Trophoblast cell (in vitro differentiated cells and primary cell): Measurements from ENCODE around the gene KANSL1L.

ENCODE experiments used
- DNase-seq, 2 donors: peaks; one replicate each; pipeline ENCODE4 v3.0.0-alpha.2; 2016
- H2AFZ ChIP-seq: 2 replicates; pipeline ENCODE4 v1.6.1; 2013; ENCODE audit warnings: low read length, moderate library complexity, mild to moderate bottlenecking; ENCODE audit not compliant: insufficient read depth, poor library complexity
- H2AK5ac ChIP-seq: 2 replicates; pipeline ENCODE4 v1.6.1; 2013; ENCODE audit warnings: mild to moderate bottlenecking, low read length
- H2BK120ac ChIP-seq: 2 replicates; pipeline ENCODE4 v1.6.1; 2013; ENCODE audit warnings: low read length, mild to moderate bottlenecking, moderate library complexity; ENCODE audit not compliant: insufficient read depth, poor library complexity
- H2BK12ac ChIP-seq: 2 replicates; pipeline ENCODE4 v1.6.1; 2013; ENCODE audit warnings: mild to moderate bottlenecking, low read length, moderate library complexity
- H2BK5ac ChIP-seq: 2 replicates; pipeline ENCODE4 v1.6.1; 2013; ENCODE audit warnings: low read length, low read depth, moderate library complexity, mild to moderate bottlenecking; ENCODE audit not compliant: poor library complexity
- H3K14ac ChIP-seq: 2 replicates; pipeline ENCODE4 v1.6.1; 2013; ENCODE audit warnings: mild to moderate bottlenecking, low read length
- H3K18ac ChIP-seq: 2 replicates; pipeline ENCODE4 v1.6.1; 2013; ENCODE audit warnings: mild to moderate bottlenecking, low read length
- H3K23ac ChIP-seq: 2 replicates; pipeline ENCODE4 v1.6.1; 2013; ENCODE audit warnings: low read length
- H3K27ac ChIP-seq: 2 replicates; pipeline ENCODE4 v1.5.1; 2013; ENCODE audit warnings: low read depth, mild to moderate bottlenecking, inconsistent platforms, low read length, moderate library complexity
- H3K27me3 ChIP-seq: 2 replicates; pipeline ENCODE4 v1.6.1; 2013; ENCODE audit warnings: inconsistent platforms, mild to moderate bottlenecking, low read length, moderate library complexity; ENCODE audit not compliant: insufficient read depth
- H3K36me3 ChIP-seq, 2 experiments: 1 replicate in 1 of 2; 2 replicates in 1 of 2; pipeline ENCODE4 v1.6.1; 2013; ENCODE audit warnings: low read length in 2 of 2, mild to moderate bottlenecking in 2 of 2, moderate library complexity in 1 of 2; ENCODE audit not compliant: insufficient read depth in 2 of 2, control insufficient read depth in 1 of 2
- H3K4ac ChIP-seq: 2 replicates; pipeline ENCODE4 v1.6.1; 2013; ENCODE audit warnings: low read depth, mild to moderate bottlenecking, low read length, moderate library complexity
- H3K4me1 ChIP-seq, 2 experiments: 1 replicate in 1 of 2; 2 replicates in 1 of 2; pipeline ENCODE4 v1.6.1; 2013; ENCODE audit warnings: low read length in 2 of 2, mild to moderate bottlenecking in 2 of 2, moderate library complexity in 1 of 2; ENCODE audit not compliant: insufficient read depth in 2 of 2, control insufficient read depth in 1 of 2
- H3K4me2 ChIP-seq: 2 replicates; pipeline ENCODE4 v1.6.1; 2013; ENCODE audit warnings: inconsistent platforms, mild to moderate bottlenecking, low read length, moderate library complexity
- H3K4me3 ChIP-seq: 2 replicates; pipeline ENCODE4 v1.5.1; 2013; ENCODE audit warnings: mild to moderate bottlenecking, low read depth, low read length, inconsistent platforms
- H3K79me1 ChIP-seq: one replicate; pipeline ENCODE4 v1.6.1; 2013; ENCODE audit warnings: low read length
- H3K79me2 ChIP-seq: 2 replicates; pipeline ENCODE4 v1.6.1; 2013; ENCODE audit warnings: low read length, mild to moderate bottlenecking; ENCODE audit not compliant: control insufficient read depth, insufficient read depth, poor library complexity
- H3K9ac ChIP-seq: 2 replicates; pipeline ENCODE4 v1.6.1; 2013; ENCODE audit warnings: mild to moderate bottlenecking, low read length
- H3K9me3 ChIP-seq: 2 replicates; pipeline ENCODE4 v1.6.1; 2013; ENCODE audit warnings: low read depth, mild to moderate bottlenecking, control low read depth, inconsistent platforms, low read length; ENCODE audit not compliant: insufficient read depth
- H4K12ac ChIP-seq: 2 replicates; pipeline ENCODE4 v1.6.1; 2013; ENCODE audit warnings: low read depth, mild to moderate bottlenecking, low read length, moderate library complexity
- H4K8ac ChIP-seq: 2 replicates; pipeline ENCODE4 v1.6.1; 2013; ENCODE audit warnings: low read depth, mild to moderate bottlenecking, low read length, moderate library complexity
- H4K91ac ChIP-seq: one replicate; pipeline ENCODE4 v1.6.1; 2013; ENCODE audit warnings: low read depth, mild to moderate bottlenecking, low read length, moderate library complexity
- WGBS: extraction: QIAGEN DNeasy Blood & Tissue Kit; methylation state at CpG from one replicate; pipeline ENCODE4 v1.1.7; 2013; ENCODE audit warnings: missing lambda C conversion rate; ENCODE audit not compliant: insufficient read length, insufficient coverage; ENCODE audit errors: extremely low coverage; 5-methylcytosine and 5-hydroxymethylcytosine counted together

Gene KANSL1L

GRCh38 chr2:210170446-210171303 is 534 bp downstream of the KANSL1L start:
- H2AK5ac ChIP-seq = peak overlapping the region; percentile 23
- peak; percentile 96 to 99 for DNase-seq

DNA sequence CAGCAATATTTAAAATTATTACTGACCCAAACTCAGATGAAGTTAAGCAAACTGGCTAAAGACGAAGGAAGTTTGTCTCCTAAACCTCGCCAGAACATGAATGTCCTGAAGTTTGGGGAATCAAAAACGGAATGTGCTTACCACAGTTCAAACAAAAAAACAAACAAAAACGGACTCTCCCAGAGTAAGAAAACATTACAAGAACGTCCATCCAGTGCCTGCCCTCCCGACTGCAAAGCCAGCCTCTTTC is 1.1 kb downstream of the KANSL1L start:
- Histone ChIP-seq H2BK5ac (peak overlapping the region; percentile 69), H3K27ac (peak overlapping the region; percentile 90), H3K4me3 (peak overlapping the region; percentile 73), H3K9me3 (no peaks in the 10 kb centered on the region), H4K91ac (no peak overlapping the region), H2BK120ac (peak overlapping the region; percentile 36), H3K36me3 (no peaks in the 10 kb centered on the region), H3K27me3 (no peaks in the 10 kb centered on the region), H3K9ac (peak overlapping the region; percentile 67), H2AK5ac (no peak overlapping the region), H3K4me1 (no peaks in the 10 kb centered on the region), H3K79me2 (peaks cover 3% of the 10 kb centered on the region), H4K12ac (no peak overlapping the region), H3K4me2 (peak overlapping the region; percentile 82), H3K4ac (peak overlapping the region; percentile 34), H3K18ac (no peak overlapping the region), H3K14ac (peak overlapping the region; percentile 34), H2BK12ac (no peak overlapping the region), H4K8ac (peak overlapping the region; percentile 53), H2AFZ (peak overlapping the region; percentile 6), H3K79me1 (peaks cover 10% of the 10 kb centered on the region), H3K23ac (no peak overlapping the region)
- no CpG with 5 or more reads among the region's 6 CpGs for WGBS
- DNase-seq = no peak

More at GRCh38 chr2:210170446-210171303, 534 bp downstream of the KANSL1L start:
- peak overlapping the region; percentile 79 for H4K12ac ChIP-seq
- peaks cover 3% of the 10 kb centered on the region for H3K79me2 ChIP-seq
- peaks cover 10% of the 10 kb centered on the region for H3K79me1 ChIP-seq
- no peaks in the 10 kb centered on the region for H3K27me3 ChIP-seq
- H3K23ac ChIP-seq = no peak overlapping the region
- H3K18ac ChIP-seq = peak overlapping the region; percentile 99
- H3K36me3 ChIP-seq = no peaks in the 10 kb centered on the region
- peak overlapping the region; percentile 82 for H3K4me2 ChIP-seq
- peak overlapping the region; percentile 86 for H2AFZ ChIP-seq
- H3K14ac ChIP-seq = peak overlapping the region; percentile 87
- peak overlapping the region; percentile 99 for H3K4me3 ChIP-seq
- peak overlapping the region; percentile 35 for H3K4ac ChIP-seq
- H3K9ac ChIP-seq = peak overlapping the region; percentile 98
- H2BK120ac ChIP-seq = peak overlapping the region; percentile 92
- H3K9me3 ChIP-seq = no peaks in the 10 kb centered on the region
- no peak overlapping the region for H2BK12ac ChIP-seq
- H3K27ac ChIP-seq = peak overlapping the region; percentile 96
- peak overlapping the region; percentile 89 for H4K91ac ChIP-seq
- no CpG with 5 or more reads among the region's 64 CpGs for WGBS
- H4K8ac ChIP-seq = peak overlapping the region; percentile 97
- H2BK5ac ChIP-seq = peak overlapping the region; percentile 96
- H3K4me1 ChIP-seq = no peaks in the 10 kb centered on the region

DNA sequence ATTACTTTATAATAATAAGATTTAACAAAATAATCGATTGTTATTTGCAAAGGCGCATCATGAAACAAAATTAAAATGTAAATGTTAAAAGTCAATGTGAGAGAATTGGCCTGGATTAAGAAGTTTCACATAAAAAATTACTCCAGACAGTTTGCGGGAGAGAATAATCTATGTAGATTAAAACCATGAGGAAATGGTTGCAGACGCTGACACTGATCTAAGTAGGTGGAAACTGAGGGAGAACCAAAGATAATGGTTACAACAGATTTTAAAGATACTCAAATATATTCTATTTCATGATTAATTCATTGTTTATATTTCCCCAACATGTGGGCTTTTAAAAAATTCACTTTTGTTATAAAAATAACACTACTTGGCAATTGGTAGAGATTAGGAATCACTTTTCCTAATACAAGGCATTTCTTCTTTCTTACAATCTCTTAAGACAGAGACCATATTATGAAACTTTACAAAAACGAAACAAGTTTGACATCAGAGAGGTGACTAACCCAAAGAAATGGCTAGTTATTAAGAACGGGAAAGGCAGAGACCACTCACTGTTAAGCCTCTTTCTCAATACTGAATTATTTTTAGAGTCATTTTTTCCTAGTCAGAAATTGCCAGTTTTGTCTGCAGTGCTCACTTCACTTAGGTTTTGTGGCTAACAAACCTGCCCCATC is 1.6 kb downstream of the KANSL1L start:
- H3K79me1 ChIP-seq = peaks cover 10% of the 10 kb centered on the region
- H2BK120ac ChIP-seq = no peak overlapping the region
- H4K8ac ChIP-seq = no peak overlapping the region
- H4K12ac ChIP-seq = no peak overlapping the region
- no peaks in the 10 kb centered on the region for H3K27me3 ChIP-seq
- H3K4me2 ChIP-seq = peak overlapping the region; percentile 82
- H3K14ac ChIP-seq = no peak overlapping the region
- H2AK5ac ChIP-seq = no peak overlapping the region
- H3K4me3 ChIP-seq = peak overlapping the region; percentile 73
- H2BK12ac ChIP-seq = no peak overlapping the region
- peak overlapping the region; percentile 90 for H3K27ac ChIP-seq
- no peaks in the 10 kb centered on the region for H3K36me3 ChIP-seq
- no peak overlapping the region for H2AFZ ChIP-seq
- H3K4me1 ChIP-seq = no peaks in the 10 kb centered on the region
- H3K4ac ChIP-seq = no peak overlapping the region
- no peaks in the 10 kb centered on the region for H3K9me3 ChIP-seq
- no peak overlapping the region for H3K18ac ChIP-seq
- H2BK5ac ChIP-seq = no peak overlapping the region
- no peak overlapping the region for H4K91ac ChIP-seq
- H3K79me2 ChIP-seq = peaks cover 3% of the 10 kb centered on the region
- H3K23ac ChIP-seq = no peak overlapping the region
- peak overlapping the region; percentile 67 for H3K9ac ChIP-seq
- WGBS = no CpG with 5 or more reads among the region's 6 CpGs
- peak; percentile 16 to 85 for DNase-seq

- Histone ChIP-seq H3K23ac (no peak overlapping the region), H3K9ac (no peak overlapping the region), H2BK120ac (no peak overlapping the region), H3K18ac (no peak overlapping the region), H4K12ac (no peak overlapping the region), H3K4me2 (no peak overlapping the region), H3K9me3 (no peaks in the 10 kb centered on the region), H4K91ac (no peak overlapping the region), H3K14ac (no peak overlapping the region), H2AFZ (no peak overlapping the region), H4K8ac (no peak overlapping the region), H2BK12ac (no peak overlapping the region), H3K27me3 (no peaks in the 10 kb centered on the region), H3K4me1 (no peaks in the 10 kb centered on the region), H3K79me1 (peaks cover 10% of the 10 kb centered on the region), H3K4ac (no peak overlapping the region), H3K4me3 (no peak overlapping the region), H3K79me2 (peaks cover 3% of the 10 kb centered on the region), H2BK5ac (no peak overlapping the region), H3K36me3 (no peaks in the 10 kb centered on the region), H3K27ac (no peak overlapping the region), H2AK5ac (no peak overlapping the region)
- WGBS = no CpG with 5 or more reads among the region's 1 CpG
- no peak for DNase-seq
Observed at GRCh38 chr2:210167227-210167626, 4.0 kb downstream of the KANSL1L start.
